BE2C (cell line): ENCODE results near the gene ASCC1.
"Not testable (repeated sequence)": the region's sequence is repeated elsewhere in the genome, so short reads cannot be mapped to it uniquely, and the experiment has no call there.

Experiments used
- DNase-seq: peaks from one replicate; pipeline ENCODE4 v3.0.0-alpha.2; 2020
- H3K27me3 ChIP-seq: fragments of 250-450 bp; sonication (Bioruptor Pico); 2 replicates; pipeline ENCODE4 v1.5.1; 2020; ENCODE audit warnings: mild to moderate bottlenecking
- H3K36me3 ChIP-seq: fragments of 250-450 bp; sonication (Bioruptor Pico); 2 replicates; pipeline ENCODE4 v1.5.1; 2020; ENCODE audit warnings: mild to moderate bottlenecking
- H3K4me1 ChIP-seq: fragments of 250-450 bp; sonication (Bioruptor Pico); 2 replicates; pipeline ENCODE4 v1.5.1; 2020
- H3K4me3 ChIP-seq: 2 replicates; pipeline ENCODE4 v1.5.1; 2011; ENCODE audit warnings: low read depth, low read length
- H3K9me3 ChIP-seq: fragments of 250-450 bp; sonication (Bioruptor Pico); 2 replicates; pipeline ENCODE4 v1.5.1; 2020
- TF ChIP-seq, protein P1 (sequence below): IDR thresholded peaks from 2 replicates; pipeline ENCODE4 v1.5.1; 2012; ENCODE audit warnings: mild to moderate bottlenecking, low read depth, low read length

Gene ASCC1

DNA sequence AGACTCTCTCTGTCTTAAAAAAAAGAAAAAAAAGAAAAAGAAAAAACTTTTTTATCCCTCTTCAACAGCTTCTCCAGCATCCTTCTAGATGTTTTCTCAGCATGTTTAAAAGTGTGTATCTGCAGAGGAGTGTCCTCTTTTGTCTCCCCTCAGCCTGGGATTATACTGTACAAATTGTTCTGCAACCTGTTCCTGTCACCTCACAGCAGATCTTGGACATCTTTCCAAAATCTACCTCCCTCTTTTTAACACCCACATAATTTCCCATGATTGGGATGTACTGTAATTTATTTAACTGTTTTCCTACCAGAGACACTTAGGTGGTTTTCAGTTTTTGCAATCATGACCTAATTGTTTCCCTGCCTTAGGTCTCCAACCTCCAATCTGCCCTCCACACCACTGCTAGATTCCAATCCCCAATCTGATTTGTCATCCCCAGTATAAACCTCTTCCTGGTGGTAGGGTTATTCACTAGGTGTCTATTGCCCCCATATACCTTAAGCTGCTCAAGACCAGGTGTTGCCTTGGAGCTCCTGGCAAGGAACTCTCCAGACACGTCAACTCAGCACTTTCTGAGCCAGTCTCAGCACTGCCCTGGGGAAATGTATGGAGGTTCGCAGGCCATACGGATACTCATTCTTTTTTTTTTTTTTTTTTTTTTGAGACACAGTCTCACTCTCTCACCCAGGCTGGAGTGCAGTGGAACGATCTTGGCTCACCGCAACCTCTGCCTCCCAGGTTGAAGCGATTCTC lies 40.1 kb upstream of the ASCC1 start:
- Histone ChIP-seq H3K4me1 (peaks cover 22% of the 10 kb centered on the region), H3K4me3 (no peak overlapping the region), H3K9me3 (no peaks in the 10 kb centered on the region), H3K36me3 (no peaks in the 10 kb centered on the region), H3K27me3 (no peaks in the 10 kb centered on the region)
- DNase-seq, result no peak
- TF ChIP-seq, protein P1, sequence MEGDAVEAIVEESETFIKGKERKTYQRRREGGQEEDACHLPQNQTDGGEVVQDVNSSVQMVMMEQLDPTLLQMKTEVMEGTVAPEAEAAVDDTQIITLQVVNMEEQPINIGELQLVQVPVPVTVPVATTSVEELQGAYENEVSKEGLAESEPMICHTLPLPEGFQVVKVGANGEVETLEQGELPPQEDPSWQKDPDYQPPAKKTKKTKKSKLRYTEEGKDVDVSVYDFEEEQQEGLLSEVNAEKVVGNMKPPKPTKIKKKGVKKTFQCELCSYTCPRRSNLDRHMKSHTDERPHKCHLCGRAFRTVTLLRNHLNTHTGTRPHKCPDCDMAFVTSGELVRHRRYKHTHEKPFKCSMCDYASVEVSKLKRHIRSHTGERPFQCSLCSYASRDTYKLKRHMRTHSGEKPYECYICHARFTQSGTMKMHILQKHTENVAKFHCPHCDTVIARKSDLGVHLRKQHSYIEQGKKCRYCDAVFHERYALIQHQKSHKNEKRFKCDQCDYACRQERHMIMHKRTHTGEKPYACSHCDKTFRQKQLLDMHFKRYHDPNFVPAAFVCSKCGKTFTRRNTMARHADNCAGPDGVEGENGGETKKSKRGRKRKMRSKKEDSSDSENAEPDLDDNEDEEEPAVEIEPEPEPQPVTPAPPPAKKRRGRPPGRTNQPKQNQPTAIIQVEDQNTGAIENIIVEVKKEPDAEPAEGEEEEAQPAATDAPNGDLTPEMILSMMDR, result no peak

DNA sequence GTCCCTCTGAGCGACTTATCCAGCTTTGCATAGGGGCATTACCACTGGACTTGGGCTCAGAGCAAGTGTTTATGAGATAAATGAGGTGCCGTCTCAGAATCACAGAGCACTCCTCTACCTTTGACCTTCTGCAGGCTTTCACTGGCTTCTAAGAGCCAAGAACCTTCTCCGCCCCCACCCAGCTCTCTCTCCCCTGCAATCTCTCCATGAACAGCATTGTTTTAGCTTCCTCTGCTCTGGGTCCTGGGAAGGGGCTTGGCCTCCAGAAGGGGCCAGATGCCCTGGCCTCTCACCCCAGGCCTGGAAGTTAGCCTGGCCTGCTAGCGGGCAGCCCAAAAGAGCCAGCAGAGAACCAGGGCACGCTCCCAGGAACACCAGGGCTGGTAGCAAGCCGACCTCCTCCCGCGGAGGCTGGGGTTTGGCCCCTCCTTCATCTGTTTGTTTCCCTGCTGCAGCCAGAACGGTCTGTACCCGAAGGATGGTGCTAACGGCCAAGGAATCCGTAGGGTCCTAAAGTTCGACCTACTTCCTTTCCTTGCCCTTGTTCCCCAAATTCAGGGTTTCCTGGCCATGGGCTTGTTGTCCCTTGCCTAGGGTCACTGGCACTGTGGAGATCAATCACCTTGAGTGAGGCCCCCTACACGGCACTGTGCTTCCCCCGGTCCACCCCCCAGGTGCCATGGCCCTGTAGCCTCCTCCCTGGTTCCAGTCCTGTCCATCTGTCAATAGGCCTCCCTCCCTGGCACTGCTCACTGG lies 38.9 kb upstream of the ASCC1 start:
- Histone ChIP-seq H3K4me1 (peaks cover 18% of the 10 kb centered on the region), H3K4me3 (peak overlapping the region; percentile 17; the same call in 1 of the 2 replicates), H3K27me3 (no peaks in the 10 kb centered on the region), H3K36me3 (no peaks in the 10 kb centered on the region), H3K9me3 (no peaks in the 10 kb centered on the region)
- DNase-seq, result peak; percentile 72
- TF ChIP-seq, protein P1, result no peak

DNA sequence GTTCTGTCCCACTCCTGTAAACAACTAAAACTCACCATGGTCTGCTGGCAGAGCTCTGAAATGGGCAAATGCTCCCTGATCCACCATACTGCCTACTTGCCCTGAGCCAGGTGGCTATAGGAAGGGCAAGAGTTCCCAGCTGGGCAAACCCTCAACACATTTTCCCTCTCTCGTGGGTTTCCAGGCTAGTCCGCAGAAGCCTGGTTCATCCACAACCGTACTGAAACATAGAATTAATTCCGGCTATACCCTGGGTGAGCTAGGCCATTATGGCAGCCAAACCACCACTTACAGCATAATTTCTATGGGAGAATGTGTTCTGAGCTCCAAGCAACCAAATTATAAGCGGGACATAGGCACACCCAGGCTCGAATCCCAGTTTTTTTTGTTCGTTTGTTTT lies 37.5 kb upstream of the ASCC1 start:
- Histone ChIP-seq H3K4me1 (peaks cover 13% of the 10 kb centered on the region), H3K36me3 (no peaks in the 10 kb centered on the region), H3K9me3 (no peaks in the 10 kb centered on the region), H3K27me3 (no peaks in the 10 kb centered on the region), H3K4me3 (no peak overlapping the region)
- TF ChIP-seq, protein P1, result no peak
- DNase-seq, result no peak

DNA sequence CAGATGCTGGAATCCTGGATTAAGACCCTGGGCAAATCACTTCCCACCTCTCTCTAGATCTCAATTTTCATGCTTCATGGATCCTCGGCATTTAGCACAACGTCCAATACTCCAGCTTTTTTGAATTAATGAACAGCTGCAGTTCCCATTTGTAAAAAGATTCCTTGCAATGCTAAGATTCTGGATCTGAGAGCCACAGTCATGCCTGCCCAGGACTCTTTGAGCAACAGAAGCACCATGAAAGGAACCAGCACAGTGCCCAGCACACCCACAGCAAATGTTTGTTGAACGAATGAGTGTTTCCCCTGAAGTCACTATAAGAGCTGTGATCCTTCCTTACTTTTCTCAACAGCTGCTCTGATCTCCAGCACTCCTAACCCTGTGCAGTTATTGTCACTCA lies 36.9 kb upstream of the ASCC1 start:
- Histone ChIP-seq H3K27me3 (no peaks in the 10 kb centered on the region), H3K4me1 (peaks cover 15% of the 10 kb centered on the region), H3K4me3 (no peak overlapping the region), H3K9me3 (no peaks in the 10 kb centered on the region), H3K36me3 (no peaks in the 10 kb centered on the region)
- TF ChIP-seq, protein P1, result no peak
- no peak for DNase-seq

DNA sequence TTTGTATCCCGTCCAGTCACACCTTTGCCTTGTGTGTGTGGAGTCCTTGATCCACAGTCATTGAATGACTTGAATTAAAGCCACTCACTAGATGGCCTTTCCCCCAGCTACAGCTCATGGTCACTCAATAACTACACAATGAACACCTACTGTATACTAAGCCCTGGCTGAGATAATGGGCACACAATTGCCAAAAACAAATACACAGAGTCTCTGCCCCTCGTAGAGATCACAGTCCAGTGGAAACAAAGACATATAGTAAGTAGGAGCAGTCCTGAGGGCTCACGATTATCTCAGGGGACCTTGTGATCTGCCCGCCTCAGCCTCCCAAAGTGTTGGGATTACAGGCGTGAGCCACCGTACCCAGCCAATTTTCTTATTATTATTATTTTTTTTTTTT lies 35.6 kb upstream of the ASCC1 start:
- Histone ChIP-seq H3K9me3 (no peaks in the 10 kb centered on the region), H3K36me3 (no peaks in the 10 kb centered on the region), H3K4me3 (no peak overlapping the region), H3K4me1 (peaks cover 15% of the 10 kb centered on the region), H3K27me3 (no peaks in the 10 kb centered on the region)
- TF ChIP-seq, protein P1, result no peak
- no peak for DNase-seq

DNA sequence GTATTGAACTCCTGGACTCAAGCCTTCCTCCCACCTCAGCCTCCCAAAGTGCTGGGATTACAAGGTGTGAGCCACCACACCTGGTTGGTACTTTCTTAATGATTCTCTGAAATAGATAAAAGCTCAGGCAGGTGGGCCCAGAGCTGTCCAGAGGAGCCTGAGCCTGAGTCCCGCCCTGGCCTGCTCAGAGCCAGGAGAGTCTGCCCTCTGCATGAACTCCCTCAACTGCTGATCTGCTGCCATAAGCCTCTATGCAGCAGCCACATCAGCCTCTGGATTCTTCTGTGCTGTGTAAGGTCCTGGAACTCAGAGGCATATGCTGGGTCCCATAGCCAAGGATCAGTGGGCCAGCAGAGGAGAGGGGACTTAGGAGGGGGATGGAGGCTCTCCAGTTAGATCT lies 34.6 kb upstream of the ASCC1 start:
- H3K4me3 ChIP-seq, result no peak overlapping the region
- peaks cover 15% of the 10 kb centered on the region for H3K4me1 ChIP-seq
- no peak for DNase-seq
- no peaks in the 10 kb centered on the region for H3K9me3 ChIP-seq
- no peaks in the 10 kb centered on the region for H3K36me3 ChIP-seq
- H3K27me3 ChIP-seq, result no peaks in the 10 kb centered on the region
- TF ChIP-seq, protein P1, result no peak

DNA sequence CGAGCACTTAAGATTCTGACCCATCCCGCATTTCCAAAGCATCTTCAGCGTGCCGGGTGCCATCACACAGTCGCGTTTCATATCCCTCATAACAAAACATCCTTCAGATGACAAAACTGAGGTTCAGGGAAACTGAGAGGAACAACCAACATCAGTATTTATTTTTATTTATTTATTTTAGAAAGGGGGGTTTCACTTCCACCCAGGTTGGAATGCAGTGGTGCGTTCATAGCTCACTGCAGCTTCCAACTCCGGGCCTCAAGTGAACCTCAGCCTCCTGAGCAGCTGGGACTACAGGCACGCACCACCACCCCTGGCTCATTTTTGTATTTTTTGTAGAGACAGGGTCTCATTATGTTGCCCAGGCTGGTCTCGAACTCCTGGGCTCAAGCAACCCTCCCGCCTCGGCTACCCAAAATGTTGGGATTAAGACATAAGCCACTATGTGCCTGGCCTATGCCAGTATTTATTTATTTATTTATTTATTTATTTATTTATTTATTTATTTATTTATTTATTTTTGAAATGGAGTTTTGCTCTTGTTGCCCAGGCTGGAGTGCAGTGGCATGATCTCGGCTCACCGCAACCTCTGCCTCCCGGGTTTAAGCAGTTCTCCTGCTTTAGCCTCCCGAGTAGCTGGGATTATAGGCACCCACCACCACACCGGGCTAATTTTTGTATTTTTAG lies 33.2 kb upstream of the ASCC1 start:
- not testable (repeated sequence) for H3K4me3 ChIP-seq, H3K9me3 ChIP-seq, DNase-seq, H3K36me3 ChIP-seq, H3K27me3 ChIP-seq
- H3K4me1 ChIP-seq, result peaks cover 15% of the 10 kb centered on the region
